KOPT-K1 (cell line): ENCODE results near the gene ZNF473.
"Not testable (repeated sequence)": the region's sequence is repeated elsewhere in the genome, so short reads cannot be mapped to it uniquely, and the experiment has no call there.

ENCODE experiments used
- H3K27ac ChIP-seq: fragments of 200-600 bp; sonication (generic); 2 replicates; pipeline ENCODE4 v1.5.1; 2016; ENCODE audit warnings: antibody characterized with exemption, mild to moderate bottlenecking, low read depth, low read length; ENCODE audit not compliant: poor library complexity, severe bottlenecking
- H3K36me3 ChIP-seq: fragments of 200-600 bp; sonication (generic); 2 replicates; pipeline ENCODE4 v1.5.1; 2017; ENCODE audit warnings: antibody characterized with exemption, mild to moderate bottlenecking, low read length, moderate library complexity; ENCODE audit not compliant: insufficient read depth
- H3K9me3 ChIP-seq: fragments of 200-600 bp; sonication (generic); 2 replicates; pipeline ENCODE4 v1.5.1; 2017; ENCODE audit warnings: antibody characterized with exemption, low read length, mild to moderate bottlenecking; ENCODE audit not compliant: insufficient read depth, poor library complexity, severe bottlenecking

ZNF473 gene

DNA sequence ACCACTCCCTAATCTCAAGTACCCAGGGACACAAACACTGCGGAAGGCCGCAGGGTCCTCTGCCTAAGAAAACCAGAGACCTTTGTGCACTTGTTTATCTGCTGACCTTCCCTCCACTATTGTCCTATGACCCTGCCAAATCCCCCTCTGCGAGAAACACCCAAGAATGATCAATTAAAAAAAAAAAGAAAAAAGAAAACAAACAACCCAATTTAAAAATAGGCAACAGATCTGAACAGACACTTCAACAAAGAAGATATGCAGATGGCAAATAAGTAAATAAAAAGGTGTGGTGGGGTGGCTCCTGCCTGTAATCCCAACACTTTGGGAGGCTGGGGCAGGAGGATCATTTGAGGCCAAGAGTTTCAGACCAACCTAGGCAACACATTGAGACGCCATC lies 61.3 kb downstream of the ZNF473 start:
- H3K36me3 ChIP-seq, H3K27ac ChIP-seq, H3K9me3 ChIP-seq: not testable (repeated sequence)

DNA sequence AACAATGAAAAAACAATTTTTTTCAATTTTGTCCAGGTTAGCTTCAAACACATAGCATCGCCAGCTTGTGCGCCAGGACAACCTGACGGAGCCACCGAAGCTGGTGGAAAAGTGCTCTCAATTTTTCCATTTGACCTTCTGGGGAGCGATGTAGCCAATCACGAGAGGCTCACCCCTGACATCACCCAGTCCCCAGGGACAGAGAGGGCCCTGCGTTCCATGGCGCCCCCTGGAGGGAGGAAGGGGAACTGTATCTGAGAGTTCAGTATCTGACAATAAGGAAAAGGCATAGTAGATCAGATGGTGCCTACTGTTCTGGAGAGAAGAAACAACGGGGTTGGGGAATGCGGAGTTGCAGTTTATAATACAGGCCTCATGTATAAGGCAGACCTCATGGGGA lies 64.9 kb downstream of the ZNF473 start:
- H3K36me3 ChIP-seq, H3K27ac ChIP-seq, H3K9me3 ChIP-seq: not testable (repeated sequence)

DNA sequence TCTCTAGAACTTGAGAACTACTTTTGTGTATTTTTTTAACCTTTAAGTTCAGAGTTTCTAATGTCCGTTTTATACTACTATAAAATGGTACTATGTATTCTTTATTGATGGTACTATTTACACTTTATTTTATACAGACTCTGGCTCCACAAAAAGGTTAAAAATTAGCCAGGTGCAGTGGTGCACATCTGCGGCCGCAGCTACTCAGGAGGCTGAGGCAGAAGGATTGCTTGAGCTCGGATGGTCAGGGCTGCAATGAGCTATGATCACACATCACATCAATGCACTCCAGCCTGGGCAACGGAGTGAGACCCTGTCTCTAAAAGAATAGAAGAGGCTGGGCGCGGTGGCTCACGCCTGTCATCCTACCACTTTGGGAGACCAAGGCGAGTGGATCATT lies 66.0 kb downstream of the ZNF473 start:
- H3K9me3 ChIP-seq, H3K36me3 ChIP-seq, H3K27ac ChIP-seq: not testable (repeated sequence)

DNA sequence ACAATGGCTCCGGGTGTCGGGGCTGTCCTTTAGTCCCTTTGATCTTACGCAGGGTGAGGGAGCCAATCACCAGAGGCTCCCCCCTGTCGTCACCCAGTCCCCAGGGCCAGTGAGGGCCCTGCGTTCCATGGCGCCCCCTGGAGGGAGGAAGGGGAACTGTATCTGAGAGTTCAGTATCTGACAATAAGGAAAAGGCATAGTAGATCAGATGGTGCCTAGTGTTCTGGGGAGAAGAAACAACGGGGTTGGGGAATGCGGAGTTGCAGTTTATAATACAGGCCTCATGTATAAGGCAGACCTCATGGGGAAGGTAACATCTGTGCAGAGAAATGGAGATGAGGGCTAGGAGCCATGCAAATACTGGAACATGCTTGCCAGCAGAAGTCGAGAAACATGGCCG lies 66.8 kb downstream of the ZNF473 start:
- H3K9me3 ChIP-seq, H3K36me3 ChIP-seq, H3K27ac ChIP-seq: not testable (repeated sequence)

DNA sequence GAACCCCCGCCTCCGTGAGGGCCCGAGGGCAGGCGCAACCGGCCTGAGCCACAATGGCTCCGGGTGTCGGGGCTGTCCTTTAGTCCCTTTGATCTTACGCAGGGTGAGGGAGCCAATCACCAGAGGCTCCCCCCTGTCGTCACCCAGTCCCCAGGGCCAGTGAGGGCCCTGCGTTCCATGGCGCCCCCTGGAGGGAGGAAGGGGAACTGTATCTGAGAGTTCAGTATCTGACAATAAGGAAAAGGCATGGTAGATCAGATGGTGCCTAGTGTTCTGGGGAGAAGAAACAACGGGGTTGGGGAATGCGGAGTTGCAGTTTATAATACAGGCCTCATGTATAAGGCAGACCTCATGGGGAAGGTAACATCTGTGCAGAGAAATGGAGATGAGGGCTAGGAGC lies 72.1 kb downstream of the ZNF473 start:
- H3K27ac ChIP-seq, H3K9me3 ChIP-seq, H3K36me3 ChIP-seq: not testable (repeated sequence)

DNA sequence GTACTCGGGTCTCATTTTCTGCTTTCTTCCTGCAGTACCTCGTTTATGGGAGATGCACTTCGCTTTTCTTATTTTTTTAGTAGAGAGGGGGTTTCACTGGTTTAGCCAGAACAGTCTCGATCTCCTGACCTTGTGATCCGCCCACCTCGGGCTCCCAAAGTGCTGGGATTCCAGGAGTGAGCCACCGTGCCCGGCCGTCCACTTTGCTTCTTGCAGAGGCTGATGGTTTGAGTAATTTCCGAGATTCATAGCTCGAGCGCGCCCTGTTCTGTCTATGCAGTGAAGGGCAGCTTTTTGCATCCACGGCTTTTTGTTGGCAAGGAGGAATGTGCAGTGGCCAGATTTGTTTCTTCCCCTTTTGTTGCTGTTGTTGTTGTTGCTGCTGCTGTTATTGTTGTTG lies 73.1 kb downstream of the ZNF473 start:
- not testable (repeated sequence) for H3K9me3 ChIP-seq, H3K36me3 ChIP-seq, H3K27ac ChIP-seq

DNA sequence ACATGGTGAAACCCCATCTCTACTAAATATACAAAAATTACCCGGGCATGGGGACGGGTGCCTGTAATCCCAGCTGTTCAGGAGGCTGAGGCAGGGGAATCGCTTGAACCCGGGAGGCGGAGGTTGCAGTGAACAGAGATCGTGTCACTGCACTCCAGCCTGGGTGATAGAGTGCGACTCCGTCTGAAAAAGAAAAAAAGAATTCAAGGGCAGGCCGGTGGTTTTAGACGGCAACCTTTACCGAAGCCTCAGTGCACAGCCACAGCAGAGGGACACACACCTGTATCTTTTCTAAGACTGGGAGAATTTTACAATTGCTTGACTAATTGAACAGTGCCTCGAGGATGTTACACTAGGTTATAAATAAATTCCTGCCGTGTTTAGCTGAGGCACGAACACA lies 73.9 kb downstream of the ZNF473 start:
- not testable (repeated sequence) for H3K9me3 ChIP-seq, H3K36me3 ChIP-seq, H3K27ac ChIP-seq

DNA sequence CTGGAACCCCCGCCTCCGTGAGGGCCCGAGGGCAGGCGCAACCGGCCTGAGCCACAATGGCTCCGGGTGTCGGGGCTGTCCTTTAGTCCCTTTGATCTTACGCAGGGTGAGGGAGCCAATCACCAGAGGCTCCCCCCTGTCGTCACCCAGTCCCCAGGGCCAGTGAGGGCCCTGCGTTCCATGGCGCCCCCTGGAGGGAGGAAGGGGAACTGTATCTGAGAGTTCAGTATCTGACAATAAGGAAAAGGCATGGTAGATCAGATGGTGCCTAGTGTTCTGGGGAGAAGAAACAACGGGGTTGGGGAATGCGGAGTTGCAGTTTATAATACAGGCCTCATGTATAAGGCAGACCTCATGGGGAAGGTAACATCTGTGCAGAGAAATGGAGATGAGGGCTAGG lies 75.1 kb downstream of the ZNF473 start:
- not testable (repeated sequence) for H3K9me3 ChIP-seq, H3K27ac ChIP-seq, H3K36me3 ChIP-seq
